ENCODE data around the gene TRDMT1. TPM values are rescaled to one million over a fixed set of nuclear protein-coding genes. Genes with fewer than 3 reads are reported as not detected.
A peak's percentile ranks its signal among the peaks of the same experiment; 100 is the strongest.

TRDMT1 gene
- total RNA-seq, 2 donors from 2014 or later = 3.3 to 6.7 TPM

DNA sequence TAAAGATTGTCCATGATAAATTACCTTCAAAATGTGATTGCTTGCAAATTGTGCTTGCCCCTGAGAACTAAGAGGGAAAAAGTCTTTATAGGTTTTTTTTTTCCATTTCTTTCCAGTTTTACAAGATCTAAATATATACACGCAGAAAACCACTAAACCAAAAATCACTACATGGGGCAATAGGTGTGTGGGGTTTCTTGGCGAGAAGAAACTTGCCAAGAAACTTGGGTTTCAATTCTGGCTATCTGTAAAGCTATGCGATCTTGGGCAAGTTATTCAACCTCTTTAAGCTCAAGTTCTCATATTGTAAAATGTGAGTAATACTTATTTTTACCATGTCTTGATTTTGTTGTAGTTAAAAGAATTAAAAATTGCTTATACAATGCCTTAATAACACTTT lies 88.9 kb downstream of the TRDMT1 start:
- Mint-ChIP-seq H3K4me3 (no peak overlapping the region), H3K36me3 (ENCODE audit: low read depth) (no peaks in the 10 kb centered on the region), H3K27me3 (no peaks in the 10 kb centered on the region), H3K9me3 (no peaks in the 10 kb centered on the region), H3K27ac (no peak overlapping the region), H3K4me1 (peaks cover 4% of the 10 kb centered on the region)
- no peak for ATAC-seq (replicated peaks)

DNA sequence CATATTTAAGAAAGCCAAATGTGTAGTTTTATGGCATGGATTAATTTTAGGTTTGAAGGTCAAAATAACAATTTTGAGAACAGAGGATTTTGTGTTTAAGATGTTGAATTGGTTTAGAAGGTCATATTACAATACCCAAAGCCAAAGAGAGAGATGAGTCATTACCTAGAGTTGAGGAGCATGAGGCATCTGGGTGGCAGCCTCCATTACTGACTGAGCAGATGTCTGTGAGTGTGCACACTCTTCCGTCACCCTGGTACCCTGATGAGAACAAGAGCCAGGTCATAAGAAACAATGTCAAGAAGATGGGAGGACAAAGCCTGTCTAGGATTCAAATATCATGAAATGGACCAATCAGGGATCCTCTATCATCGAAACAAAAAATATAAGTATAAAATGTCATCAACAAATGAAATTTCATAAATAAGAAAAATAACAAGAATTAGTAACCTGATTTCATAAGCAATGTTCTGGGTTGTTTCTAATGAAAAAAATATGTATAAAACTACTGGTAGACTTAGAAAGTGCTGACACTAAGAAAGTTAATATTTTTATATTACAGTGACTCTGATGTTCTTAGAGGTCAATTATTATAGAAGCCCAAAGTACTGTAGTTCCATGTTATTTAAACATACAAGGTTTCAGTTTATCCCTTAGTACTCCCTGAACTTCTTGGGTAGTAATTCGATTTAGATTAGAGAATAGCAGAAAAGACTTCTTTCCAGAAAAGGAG lies 91.8 kb downstream of the TRDMT1 start:
- no peaks in the 10 kb centered on the region for H3K9me3 Mint-ChIP-seq
- H3K4me1 Mint-ChIP-seq = no peaks in the 10 kb centered on the region
- H3K27me3 Mint-ChIP-seq = no peaks in the 10 kb centered on the region
- no peaks in the 10 kb centered on the region for H3K36me3 Mint-ChIP-seq (ENCODE audit: low read depth)
- H3K27ac Mint-ChIP-seq = no peak overlapping the region
- no peak overlapping the region for H3K4me3 Mint-ChIP-seq
- peak; percentile 80 for ATAC-seq (replicated peaks)

GRCh38 chr10:17109046-17109445 lies 92.4 kb downstream of the TRDMT1 start:
- no peak overlapping the region for H3K4me3 Mint-ChIP-seq
- no peaks in the 10 kb centered on the region for H3K36me3 Mint-ChIP-seq (ENCODE audit: low read depth)
- no peaks in the 10 kb centered on the region for H3K9me3 Mint-ChIP-seq
- no peak for ATAC-seq (replicated peaks)
- no peaks in the 10 kb centered on the region for H3K4me1 Mint-ChIP-seq
- no peak overlapping the region for H3K27ac Mint-ChIP-seq
- no peaks in the 10 kb centered on the region for H3K27me3 Mint-ChIP-seq

DNA sequence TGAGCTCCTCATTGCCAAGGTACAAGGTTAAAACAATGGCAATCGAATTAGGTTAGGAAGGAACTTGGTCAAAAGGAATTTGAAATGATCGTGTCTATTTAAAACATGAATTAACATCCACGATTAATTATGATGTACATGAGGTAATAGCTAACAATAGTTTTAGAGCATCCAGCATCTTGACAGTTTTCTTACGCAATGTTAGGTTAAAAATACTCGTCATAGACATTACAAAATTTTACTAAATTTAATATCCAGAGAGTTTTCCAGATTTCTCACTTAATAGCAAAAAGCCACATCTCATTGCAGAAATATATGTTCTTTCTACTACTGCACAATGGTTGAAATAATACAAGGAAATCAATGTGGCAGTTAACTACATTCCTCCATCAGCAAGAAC lies 94.5 kb downstream of the TRDMT1 start:
- Mint-ChIP-seq H3K27me3 (no peaks in the 10 kb centered on the region), H3K36me3 (ENCODE audit: low read depth) (no peaks in the 10 kb centered on the region), H3K27ac (no peak overlapping the region), H3K9me3 (peaks cover 4% of the 10 kb centered on the region), H3K4me3 (no peak overlapping the region), H3K4me1 (no peaks in the 10 kb centered on the region)
- ATAC-seq (replicated peaks) = no peak

GRCh38 chr10:17101910-17102266 lies 99.6 kb downstream of the TRDMT1 start:
- peaks cover 4% of the 10 kb centered on the region for H3K9me3 Mint-ChIP-seq
- H3K27ac Mint-ChIP-seq = no peak overlapping the region
- H3K4me3 Mint-ChIP-seq = no peak overlapping the region
- no peaks in the 10 kb centered on the region for H3K4me1 Mint-ChIP-seq
- H3K27me3 Mint-ChIP-seq = no peaks in the 10 kb centered on the region
- no peak for ATAC-seq (replicated peaks)
- no peaks in the 10 kb centered on the region for H3K36me3 Mint-ChIP-seq (ENCODE audit: low read depth)

GRCh38 chr10:17101257-17101909 lies 100.1 kb downstream of the TRDMT1 start:
- Mint-ChIP-seq H3K27me3 (no peaks in the 10 kb centered on the region), H3K36me3 (ENCODE audit: low read depth) (no peaks in the 10 kb centered on the region), H3K9me3 (peaks cover 4% of the 10 kb centered on the region), H3K4me3 (no peak overlapping the region), H3K27ac (no peak overlapping the region), H3K4me1 (no peaks in the 10 kb centered on the region)
- ATAC-seq (replicated peaks) = no peak

- H3K27ac Mint-ChIP-seq = no peak overlapping the region
- H3K4me1 Mint-ChIP-seq = no peaks in the 10 kb centered on the region
- H3K36me3 Mint-ChIP-seq (ENCODE audit: low read depth) = no peaks in the 10 kb centered on the region
- H3K9me3 Mint-ChIP-seq = peaks cover 4% of the 10 kb centered on the region
- H3K4me3 Mint-ChIP-seq = no peak overlapping the region
- no peaks in the 10 kb centered on the region for H3K27me3 Mint-ChIP-seq
- no peak for ATAC-seq (replicated peaks)
Observed at GRCh38 chr10:17100586-17100985, 100.9 kb downstream of the TRDMT1 start.

GRCh38 chr10:17098012-17098411 lies 103.5 kb downstream of the TRDMT1 start:
- no peak overlapping the region for H3K4me3 Mint-ChIP-seq
- ATAC-seq (replicated peaks) = no peak
- H3K36me3 Mint-ChIP-seq (ENCODE audit: low read depth) = no peaks in the 10 kb centered on the region
- H3K27me3 Mint-ChIP-seq = no peaks in the 10 kb centered on the region
- no peaks in the 10 kb centered on the region for H3K9me3 Mint-ChIP-seq
- H3K4me1 Mint-ChIP-seq = no peaks in the 10 kb centered on the region
- H3K27ac Mint-ChIP-seq = no peak overlapping the region

Other genes starting within 250 kb of the TRDMT1 start
- gene CUBN, start 71.9 kb downstream of the TRDMT1 start, total RNA-seq = under 1 TPM; 0.41 to 0.45 TPM
- 1,000 to 10,000 TPM; 1,131 to 1,699 TPM for gene VIM, start 26.6 kb upstream of the TRDMT1 start, total RNA-seq

Data from activated T-helper 17 cell treated with anti-CD3 and anti-CD28 coated beads, Interleukin-2, amount 50 U/mL, for 72 hours (primary cell).